DND-41 (cell line): ENCODE results near the gene PAPPA.

Experiments
- EZH2 ChIP-seq: IDR thresholded peaks from 3 replicates; pipeline ENCODE4 v1.6.1; 2012; ENCODE audit warnings: borderline replicate concordance, low read depth, mild to moderate bottlenecking, moderate library complexity, low read length, inconsistent platforms; ENCODE audit not compliant: severe bottlenecking
- TF ChIP-seq, protein P1 (sequence below): IDR thresholded peaks from 2 replicates; pipeline ENCODE4 v1.5.1; 2012; ENCODE audit warnings: borderline replicate concordance, low read length, moderate library complexity, mild to moderate bottlenecking; ENCODE audit not compliant: poor library complexity, severe bottlenecking; ENCODE audit errors: extremely low read depth

DNA sequence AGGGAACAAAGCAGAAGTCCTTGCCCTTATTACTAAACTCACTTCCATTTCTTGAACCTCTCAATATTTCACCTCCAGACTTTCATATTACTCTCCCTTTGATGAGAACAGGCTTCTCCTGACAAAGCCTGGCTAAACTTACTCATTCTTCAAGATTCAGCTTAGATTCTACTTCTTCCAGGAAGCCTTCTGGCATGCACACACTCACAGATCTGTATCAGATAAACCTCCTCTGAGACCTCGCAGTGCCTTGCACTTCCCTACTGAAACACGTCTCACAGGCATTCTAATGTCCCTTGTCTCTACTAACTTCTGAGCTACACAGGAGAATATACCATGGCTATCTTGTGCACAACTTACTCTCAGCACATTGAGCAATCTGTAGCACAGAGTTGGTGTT is 16.6 kb upstream of the PAPPA start:
- TF ChIP-seq, protein P1, sequence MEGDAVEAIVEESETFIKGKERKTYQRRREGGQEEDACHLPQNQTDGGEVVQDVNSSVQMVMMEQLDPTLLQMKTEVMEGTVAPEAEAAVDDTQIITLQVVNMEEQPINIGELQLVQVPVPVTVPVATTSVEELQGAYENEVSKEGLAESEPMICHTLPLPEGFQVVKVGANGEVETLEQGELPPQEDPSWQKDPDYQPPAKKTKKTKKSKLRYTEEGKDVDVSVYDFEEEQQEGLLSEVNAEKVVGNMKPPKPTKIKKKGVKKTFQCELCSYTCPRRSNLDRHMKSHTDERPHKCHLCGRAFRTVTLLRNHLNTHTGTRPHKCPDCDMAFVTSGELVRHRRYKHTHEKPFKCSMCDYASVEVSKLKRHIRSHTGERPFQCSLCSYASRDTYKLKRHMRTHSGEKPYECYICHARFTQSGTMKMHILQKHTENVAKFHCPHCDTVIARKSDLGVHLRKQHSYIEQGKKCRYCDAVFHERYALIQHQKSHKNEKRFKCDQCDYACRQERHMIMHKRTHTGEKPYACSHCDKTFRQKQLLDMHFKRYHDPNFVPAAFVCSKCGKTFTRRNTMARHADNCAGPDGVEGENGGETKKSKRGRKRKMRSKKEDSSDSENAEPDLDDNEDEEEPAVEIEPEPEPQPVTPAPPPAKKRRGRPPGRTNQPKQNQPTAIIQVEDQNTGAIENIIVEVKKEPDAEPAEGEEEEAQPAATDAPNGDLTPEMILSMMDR = no peak
- no peak for TF ChIP-seq EZH2
